Activated CD8-positive, alpha-beta T cell treated with anti-CD3 and anti-CD28 coated beads for 36 hours (primary cell): ENCODE measurements around the gene CASP7. TPM values are rescaled to one million over a fixed set of nuclear protein-coding genes. Genes with fewer than 3 reads are reported as not detected.

Source experiments
- ATAC-seq: fragments of 200-7000 bp; cut with Tn5 transposase; one replicate; pipeline ENCODE4 v1.10.0; 2021; ENCODE audit warnings: mild to moderate bottlenecking, moderate library complexity
- CTCF ChIA-PET: fragments of 350-600 bp; sonication (Branson Sonifier 250); formaldehyde crosslinking; loops from one replicate; lab custom pipeline; 2021; ENCODE audit warnings: antibody characterized with exemption; lab: Charles Lee
- POLR2A ChIA-PET: fragments of 350-600 bp; sonication (Branson Sonifier 250); formaldehyde crosslinking; loops from one replicate; lab custom pipeline; 2021; ENCODE audit warnings: antibody characterized with exemption; lab: Charles Lee
- DNase-seq: peaks from one replicate; pipeline ENCODE4 v3.0.0-alpha.2; 2020
- H3K27ac Mint-ChIP-seq: one replicate; pipeline ENCODE4 v1.8.0; 2021; ENCODE audit warnings: mild to moderate bottlenecking, mixed read lengths
- H3K27me3 Mint-ChIP-seq: one replicate; pipeline ENCODE4 v1.8.0; 2021; ENCODE audit warnings: mixed read lengths
- H3K36me3 Mint-ChIP-seq: one replicate; pipeline ENCODE4 v1.8.0; 2021; ENCODE audit warnings: low read depth, mixed read lengths
- H3K4me1 Mint-ChIP-seq: one replicate; pipeline ENCODE4 v1.8.0; 2021; ENCODE audit warnings: low read depth, mixed read lengths
- H3K4me3 Mint-ChIP-seq: one replicate; pipeline ENCODE4 v1.8.0; 2021; ENCODE audit warnings: mild to moderate bottlenecking, moderate library complexity, mixed read lengths
- H3K9me3 Mint-ChIP-seq: one replicate; pipeline ENCODE4 v1.8.0; 2021; ENCODE audit warnings: mixed read lengths
- intact Hi-C: fragments of 100-400 bp; cut with micrococcal nuclease; formaldehyde crosslinking; loops from one replicate; pipeline ENCODE4 v1.10.0; 2022
- total RNA-seq, 2 experiments: library from RNA; stranded (reverse); gene quantifications; one replicate each; pipeline ENCODE4 v1.2.3, GENCODE V29; 2021
- TF ChIP-seq, protein P1 (sequence below): fragments of 200-600 bp; IDR thresholded peaks from one replicate; pipeline ENCODE4 v1.8.0; 2022; ENCODE audit warnings: antibody characterized with exemption, mild to moderate bottlenecking

CASP7 gene
- 10 to 100 TPM; 23.7 to 24.2 TPM for total RNA-seq

DNA sequence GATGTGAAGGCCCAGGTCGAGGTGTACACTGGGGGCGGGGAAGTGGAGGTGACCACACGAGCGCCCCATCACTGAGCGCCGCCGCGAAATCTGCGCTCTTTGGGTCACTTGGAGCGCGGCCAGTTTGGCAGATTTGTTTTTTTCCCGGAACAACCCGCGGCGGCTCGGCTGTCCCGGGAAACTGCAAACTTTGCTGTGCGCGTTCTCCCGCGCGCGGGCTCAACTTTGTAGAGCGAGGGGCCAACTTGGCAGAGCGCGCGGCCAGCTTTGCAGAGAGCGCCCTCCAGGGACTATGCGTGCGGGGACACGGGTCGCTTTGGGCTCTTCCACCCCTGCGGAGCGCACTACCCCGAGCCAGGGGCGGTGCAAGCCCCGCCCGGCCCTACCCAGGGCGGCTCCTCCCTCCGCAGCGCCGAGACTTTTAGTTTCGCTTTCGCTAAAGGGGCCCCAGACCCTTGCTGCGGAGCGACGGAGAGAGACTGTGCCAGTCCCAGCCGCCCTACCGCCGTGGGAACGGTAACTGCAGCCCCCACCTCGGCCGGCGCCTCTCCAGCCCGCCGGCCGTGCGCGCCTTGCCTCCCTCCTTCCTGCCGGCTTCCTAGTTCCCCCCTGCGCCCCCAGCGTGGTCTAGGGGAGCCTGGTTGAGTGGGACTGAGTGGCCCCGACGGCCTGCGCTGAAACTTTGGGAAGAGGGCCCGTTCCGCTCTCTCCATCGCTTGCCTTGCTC, at the start of gene CASP7:
TSS of gene CASP7 (plus strand) at position 450 of the 727 bp plus-strand sequence. CDS start 17,582 bp downstream, outside the sequence.
- no peaks in the 10 kb centered on the region for H3K27me3 Mint-ChIP-seq
- intact Hi-C loops: loop anchor here (10.0 kb wide), 1 partner anchor 175 kb away; the partner anchor contains the start of genes DCLRE1A and NHLRC2
- DNase-seq (peak; percentile 90), ATAC-seq (peak; percentile 83)
- POLR2A ChIA-PET: interaction anchor here (1.0 to 1.1 kb wide), 4 partner anchors 18 to 496 kb away, joined by 3 to 4 read pairs (median 3); no protein-coding TSS in a partner anchor
- TF ChIP-seq, protein P1, sequence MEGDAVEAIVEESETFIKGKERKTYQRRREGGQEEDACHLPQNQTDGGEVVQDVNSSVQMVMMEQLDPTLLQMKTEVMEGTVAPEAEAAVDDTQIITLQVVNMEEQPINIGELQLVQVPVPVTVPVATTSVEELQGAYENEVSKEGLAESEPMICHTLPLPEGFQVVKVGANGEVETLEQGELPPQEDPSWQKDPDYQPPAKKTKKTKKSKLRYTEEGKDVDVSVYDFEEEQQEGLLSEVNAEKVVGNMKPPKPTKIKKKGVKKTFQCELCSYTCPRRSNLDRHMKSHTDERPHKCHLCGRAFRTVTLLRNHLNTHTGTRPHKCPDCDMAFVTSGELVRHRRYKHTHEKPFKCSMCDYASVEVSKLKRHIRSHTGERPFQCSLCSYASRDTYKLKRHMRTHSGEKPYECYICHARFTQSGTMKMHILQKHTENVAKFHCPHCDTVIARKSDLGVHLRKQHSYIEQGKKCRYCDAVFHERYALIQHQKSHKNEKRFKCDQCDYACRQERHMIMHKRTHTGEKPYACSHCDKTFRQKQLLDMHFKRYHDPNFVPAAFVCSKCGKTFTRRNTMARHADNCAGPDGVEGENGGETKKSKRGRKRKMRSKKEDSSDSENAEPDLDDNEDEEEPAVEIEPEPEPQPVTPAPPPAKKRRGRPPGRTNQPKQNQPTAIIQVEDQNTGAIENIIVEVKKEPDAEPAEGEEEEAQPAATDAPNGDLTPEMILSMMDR: no peak
- H3K9me3 Mint-ChIP-seq: peaks cover 13% of the 10 kb centered on the region
- H3K4me1 Mint-ChIP-seq: peaks cover 39% of the 10 kb centered on the region
- peak within 1 kb of the TSS; percentile 91 for H3K4me3 Mint-ChIP-seq
- H3K27ac Mint-ChIP-seq: peak within 1 kb of the TSS; percentile 92
- H3K36me3 Mint-ChIP-seq: peaks cover 23% of the 10 kb centered on the region
- CTCF ChIA-PET: interaction anchor here (0.5 to 1.6 kb wide), 11 partner anchors 10 to 494 kb away, joined by 3 to 6 read pairs (median 3); partner anchors contain the start of gene CCDC186

DNA sequence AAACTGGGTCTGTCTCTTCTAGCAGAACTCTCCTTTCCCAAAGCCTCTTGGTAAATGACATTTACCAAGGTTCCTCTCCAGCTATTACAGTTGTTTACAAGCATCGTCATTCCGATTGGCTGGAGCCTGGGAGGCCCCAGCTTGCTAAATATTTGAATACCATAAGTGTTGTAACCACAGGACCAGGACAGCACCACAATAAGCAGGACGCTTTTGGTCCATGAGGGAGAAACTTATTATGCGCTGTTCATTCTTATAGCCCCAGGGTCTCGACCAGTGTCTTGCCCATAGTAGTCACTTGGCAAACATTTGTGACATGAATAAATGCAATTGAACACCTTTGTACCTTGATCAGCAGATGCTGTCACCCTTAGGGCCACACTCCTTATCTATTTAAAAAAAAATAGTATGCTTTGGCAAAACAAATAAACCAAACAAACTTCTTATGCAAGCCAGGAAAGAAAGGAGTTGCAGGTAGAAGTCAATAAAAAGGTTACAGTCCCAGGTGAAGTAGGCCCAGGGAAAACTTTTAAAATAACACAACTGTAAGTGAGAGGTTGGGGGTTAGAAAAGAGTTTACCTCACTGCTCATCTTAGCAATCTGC, 48.7 kb upstream of the CASP7 start:
- TF ChIP-seq, protein P1: no peak
- Mint-ChIP-seq H3K27me3 (peaks cover 7% of the 10 kb centered on the region), H3K9me3 (no peaks in the 10 kb centered on the region), H3K36me3 (no peaks in the 10 kb centered on the region), H3K4me3 (no peak overlapping the region), H3K4me1 (no peaks in the 10 kb centered on the region), H3K27ac (no peak overlapping the region)
- no peak for ATAC-seq
- ChIA-PET CTCF (no interaction called here), POLR2A (no interaction called here)
- no peak for DNase-seq
- intact Hi-C loops: no loop called here

DNA sequence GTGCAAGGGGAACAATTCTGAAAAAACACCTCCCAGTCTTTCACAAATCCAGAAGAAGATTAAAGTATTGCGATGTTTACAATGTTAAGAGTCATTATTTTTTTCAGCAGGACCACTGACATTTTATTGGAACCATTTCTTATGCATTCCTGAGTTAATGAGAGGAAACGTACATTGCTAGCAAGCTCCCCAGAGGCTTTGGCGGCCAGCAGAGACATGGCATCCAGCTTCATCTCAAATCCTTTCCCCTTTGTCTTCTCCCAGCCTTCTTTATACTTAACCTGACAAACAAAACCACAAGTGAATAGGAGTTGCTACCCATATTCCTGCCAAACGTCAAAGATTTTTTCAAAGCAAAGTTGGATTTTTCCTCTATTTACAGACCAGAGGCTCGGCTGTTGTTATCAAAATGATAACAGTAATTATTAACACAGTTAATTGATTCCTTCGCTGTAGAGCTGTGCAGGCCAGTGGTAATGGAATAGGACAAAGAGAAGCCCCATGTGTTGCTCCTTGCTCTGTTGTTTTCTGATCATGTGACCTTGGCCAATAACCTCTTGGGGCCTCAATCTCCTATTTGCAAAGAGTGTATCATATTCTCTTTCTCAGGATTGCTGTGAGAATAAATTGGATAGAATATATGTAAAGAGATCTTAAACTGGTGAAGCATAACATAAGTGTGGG, 47.9 kb upstream of the CASP7 start:
- H3K27ac Mint-ChIP-seq: no peak overlapping the region
- ChIA-PET POLR2A (no interaction called here), CTCF (no interaction called here)
- peaks cover 8% of the 10 kb centered on the region for H3K27me3 Mint-ChIP-seq
- no peak overlapping the region for H3K4me3 Mint-ChIP-seq
- TF ChIP-seq, protein P1: no peak
- H3K4me1 Mint-ChIP-seq: no peaks in the 10 kb centered on the region
- H3K36me3 Mint-ChIP-seq: no peaks in the 10 kb centered on the region
- no peaks in the 10 kb centered on the region for H3K9me3 Mint-ChIP-seq
- ATAC-seq: no peak
- intact Hi-C loops: no loop called here
- no peak for DNase-seq

DNA sequence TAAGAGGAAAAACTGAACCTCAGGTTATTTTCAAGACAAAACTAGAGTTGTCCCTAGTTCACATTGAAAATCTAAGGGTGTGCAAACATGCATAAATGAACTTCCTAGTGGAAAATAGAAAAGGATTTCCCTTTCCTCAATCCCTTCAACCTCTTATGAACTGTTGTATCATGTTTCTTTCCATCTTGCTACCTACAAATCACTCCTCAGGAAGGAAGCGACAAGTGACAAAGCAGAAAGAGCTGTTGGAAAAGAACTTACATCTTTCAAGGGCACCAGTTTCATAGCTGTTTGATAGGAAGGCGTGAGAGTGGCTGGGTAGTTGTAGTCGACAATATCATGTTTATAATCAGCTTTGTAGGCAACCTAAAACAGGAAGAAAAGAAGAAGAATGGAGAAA, 39.7 kb upstream of the CASP7 start:
- CTCF ChIA-PET: interaction anchor here (1.2 kb wide), 1 partner anchor 39 kb away, joined by 3 read pairs; no protein-coding TSS in a partner anchor
- TF ChIP-seq, protein P1: no peak
- Mint-ChIP-seq H3K4me1 (peaks cover 8% of the 10 kb centered on the region), H3K27ac (no peak overlapping the region), H3K27me3 (peaks cover 23% of the 10 kb centered on the region), H3K36me3 (no peaks in the 10 kb centered on the region), H3K4me3 (no peak overlapping the region), H3K9me3 (no peaks in the 10 kb centered on the region)
- POLR2A ChIA-PET: no interaction called here
- DNase-seq (no peak), ATAC-seq (no peak)
- intact Hi-C loops: no loop called here
